ENCODE data around the gene ZNF770. TPM values are rescaled to one million over a fixed set of nuclear protein-coding genes. Genes with fewer than 3 reads are reported as not detected.

The ZNF770 gene
- total RNA-seq = 68.4 TPM
- polyA plus RNA-seq = 17.3 TPM

DNA sequence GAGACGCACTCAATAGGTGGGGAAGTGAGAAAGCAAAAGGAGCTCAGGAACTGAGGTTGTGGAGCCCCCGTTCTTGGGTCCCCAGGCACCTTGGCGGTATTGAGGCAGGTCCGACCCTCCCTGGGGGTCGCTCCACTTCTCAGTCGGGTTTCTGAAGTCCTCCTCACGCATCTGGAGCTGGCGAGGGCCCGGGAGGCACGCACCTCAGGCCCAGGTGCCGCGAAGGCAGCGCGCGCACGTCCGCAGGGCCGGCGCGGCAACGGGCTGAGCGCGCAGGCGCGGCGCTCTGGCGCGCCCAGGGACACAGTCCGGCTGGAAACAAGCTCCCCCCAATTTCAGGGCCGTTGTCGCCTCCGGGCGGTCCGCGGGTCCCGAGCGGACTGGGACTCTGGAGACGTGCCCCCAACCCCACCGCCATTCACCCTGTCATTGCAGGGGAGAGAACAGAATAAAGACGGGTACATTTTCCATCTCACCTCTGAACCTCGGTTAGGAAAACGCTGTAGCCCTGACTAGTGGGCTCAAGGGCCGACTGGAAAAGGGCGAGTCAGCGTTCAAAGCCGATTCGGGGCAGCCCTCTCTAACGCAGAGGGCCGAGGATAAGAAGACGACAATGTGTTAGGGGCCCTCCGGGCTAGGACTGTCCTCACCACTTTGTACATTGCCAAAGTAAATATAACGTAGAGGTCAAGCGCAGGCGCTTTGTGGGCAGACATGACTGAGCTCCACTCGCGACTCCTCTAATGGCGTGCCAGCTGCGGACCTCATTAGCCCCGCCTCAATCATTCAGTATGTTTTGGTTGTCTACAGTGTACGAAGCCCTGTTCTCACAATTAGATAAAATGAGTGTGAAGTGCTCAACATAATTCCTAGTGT, at the start of gene ZNF770:
TSS of gene ZNF770 (minus strand) at position 261 of the 876 bp plus-strand sequence. CDS start 4,853 bp downstream, outside the sequence.
- peak within 1 kb of the TSS; percentile 97 for H3K27ac ChIP-seq (ENCODE audit: low read depth)
- WGBS = under 1% methylated on average over 60 of the region's 60 CpGs
- DNase-seq (ENCODE audit: extremely low spot score) = peak; percentile 49
- H3K4me1 ChIP-seq (ENCODE audit: insufficient read depth) = no peaks in the 10 kb centered on the region
- peak within 1 kb of the TSS; percentile 92 for H3K4me3 ChIP-seq (ENCODE audit: low read depth, low read length)
- H3K36me3 ChIP-seq (ENCODE audit: insufficient read depth) = no peaks in the 10 kb centered on the region

DNA sequence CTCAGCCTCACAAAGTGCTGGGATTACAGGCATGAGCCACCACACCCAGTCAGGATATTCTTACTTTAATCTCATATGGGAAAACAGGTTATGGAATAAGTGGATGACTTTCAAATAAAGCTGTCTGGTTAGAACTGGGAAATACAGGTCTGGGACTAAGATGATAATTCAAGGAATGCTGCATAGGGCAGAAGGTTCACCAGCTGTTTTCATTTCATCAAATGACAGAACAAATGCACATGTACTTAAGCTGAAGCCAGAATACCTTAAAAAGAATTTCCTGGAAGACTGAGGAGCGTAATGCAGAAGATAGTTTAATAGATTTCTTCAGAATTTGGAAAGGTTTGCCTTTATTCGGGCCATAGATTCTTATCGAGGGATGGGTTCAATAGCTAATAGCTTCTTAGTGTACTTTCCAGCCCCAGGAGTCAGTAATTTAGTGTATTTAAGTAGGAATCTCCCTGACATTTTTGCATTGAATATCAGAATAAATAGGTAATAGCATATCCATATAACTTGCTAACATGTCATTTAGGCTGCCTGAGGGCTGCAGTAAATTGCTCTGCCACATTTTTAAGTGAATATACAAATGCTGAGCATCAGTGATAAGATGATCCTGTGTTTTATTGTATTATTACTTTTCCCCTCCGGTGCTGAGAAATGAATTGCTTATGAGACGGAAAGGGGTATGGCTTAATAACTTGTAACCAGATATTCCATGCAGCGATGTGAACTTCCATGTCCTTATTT, 40.3 kb upstream of the ZNF770 start:
- no peak overlapping the region for H3K4me3 ChIP-seq (ENCODE audit: low read depth, low read length)
- no peaks in the 10 kb centered on the region for H3K36me3 ChIP-seq (ENCODE audit: insufficient read depth)
- WGBS = 87% methylated on average over 6 of the region's 6 CpGs
- H3K4me1 ChIP-seq (ENCODE audit: insufficient read depth) = no peaks in the 10 kb centered on the region
- DNase-seq (ENCODE audit: extremely low spot score) = no peak
- H3K27ac ChIP-seq (ENCODE audit: low read depth) = no peak overlapping the region

DNA sequence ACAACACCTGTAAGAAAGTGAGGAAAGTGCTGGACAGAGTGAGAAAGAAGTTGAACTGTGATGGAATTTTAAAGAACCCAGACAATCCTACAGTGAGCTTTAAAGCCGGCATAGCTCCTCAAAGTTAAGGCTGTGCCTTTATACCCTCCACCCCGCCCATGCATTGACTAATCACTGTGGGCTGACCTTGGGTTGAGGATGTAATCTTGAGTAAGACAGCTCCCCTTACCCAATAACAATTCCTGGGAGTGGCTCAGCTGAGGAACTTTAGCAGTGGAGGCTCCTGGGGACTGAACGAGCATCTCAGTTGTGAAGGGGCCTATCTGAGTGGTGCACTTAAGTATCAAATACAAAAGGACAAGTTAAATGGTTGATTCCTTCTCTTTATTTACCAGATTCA, 35.7 kb upstream of the ZNF770 start:
- Histone ChIP-seq H3K27ac (ENCODE audit: low read depth) (no peak overlapping the region), H3K4me3 (ENCODE audit: low read depth, low read length) (no peak overlapping the region), H3K4me1 (ENCODE audit: insufficient read depth) (no peaks in the 10 kb centered on the region), H3K36me3 (ENCODE audit: insufficient read depth) (no peaks in the 10 kb centered on the region)
- no peak for DNase-seq (ENCODE audit: extremely low spot score)
- 84% methylated on average over 3 of the region's 3 CpGs for WGBS

DNA sequence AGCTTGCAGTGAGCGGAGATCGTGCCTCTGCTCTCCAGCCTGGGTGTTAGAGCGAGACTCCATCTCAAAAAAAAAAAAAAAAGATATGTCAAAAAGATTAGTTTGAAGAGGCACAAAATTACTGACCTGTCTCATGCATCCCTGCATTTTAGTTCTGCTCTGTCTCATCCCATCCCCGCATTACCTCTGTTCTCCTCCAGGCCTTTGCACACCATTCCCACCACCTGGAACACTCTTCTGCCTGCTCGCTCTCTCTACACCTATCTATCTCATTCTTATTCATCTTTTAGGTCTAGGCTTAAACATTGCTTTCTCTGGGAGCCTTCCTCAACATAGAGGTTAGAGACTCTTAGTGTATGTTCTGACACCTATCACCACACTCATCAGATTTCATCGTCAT, 32.9 kb upstream of the ZNF770 start:
- no peak for DNase-seq (ENCODE audit: extremely low spot score)
- H3K27ac ChIP-seq (ENCODE audit: low read depth) = no peak overlapping the region
- 98% methylated on average over 6 of the region's 6 CpGs for WGBS
- no peak overlapping the region for H3K4me3 ChIP-seq (ENCODE audit: low read depth, low read length)
- no peaks in the 10 kb centered on the region for H3K4me1 ChIP-seq (ENCODE audit: insufficient read depth)
- no peaks in the 10 kb centered on the region for H3K36me3 ChIP-seq (ENCODE audit: insufficient read depth)

- no peaks in the 10 kb centered on the region for H3K36me3 ChIP-seq (ENCODE audit: insufficient read depth)
- no peak for DNase-seq (ENCODE audit: extremely low spot score)
- no peaks in the 10 kb centered on the region for H3K4me1 ChIP-seq (ENCODE audit: insufficient read depth)
- H3K4me3 ChIP-seq (ENCODE audit: low read depth, low read length) = no peak overlapping the region
- H3K27ac ChIP-seq (ENCODE audit: low read depth) = no peak overlapping the region
- WGBS = 73% methylated on average over 6 of the region's 6 CpGs
Observed at GRCh38 chr15:35019404-35020327, 31.6 kb upstream of the ZNF770 start.

DNA sequence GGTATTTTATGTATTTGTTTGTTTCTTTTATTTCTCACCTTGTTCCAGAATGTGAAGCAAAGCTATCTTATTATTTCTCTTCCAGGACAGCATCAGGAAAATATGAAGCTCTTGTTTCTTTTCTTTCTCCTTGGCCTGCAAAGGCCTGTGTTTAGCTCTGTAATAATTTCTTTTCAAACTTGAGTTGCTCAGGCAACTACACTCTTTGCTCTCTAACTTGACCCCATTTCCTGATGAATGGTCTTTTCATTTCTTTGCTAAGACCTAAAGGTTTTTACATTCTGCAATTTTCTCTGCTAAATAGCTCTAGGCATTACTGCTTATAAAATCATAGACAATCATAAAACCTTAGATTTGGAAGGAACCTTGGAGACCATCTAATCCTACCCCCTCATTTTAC, 26.2 kb upstream of the ZNF770 start:
- DNase-seq (ENCODE audit: extremely low spot score) = no peak
- Histone ChIP-seq H3K4me3 (ENCODE audit: low read depth, low read length) (no peak overlapping the region), H3K4me1 (ENCODE audit: insufficient read depth) (no peaks in the 10 kb centered on the region), H3K36me3 (ENCODE audit: insufficient read depth) (no peaks in the 10 kb centered on the region), H3K27ac (ENCODE audit: low read depth) (no peak overlapping the region)

GRCh38 chr15:35013370-35013769, 25.3 kb upstream of the ZNF770 start:
- Histone ChIP-seq H3K4me3 (ENCODE audit: low read depth, low read length) (no peak overlapping the region), H3K4me1 (ENCODE audit: insufficient read depth) (no peaks in the 10 kb centered on the region), H3K27ac (ENCODE audit: low read depth) (no peak overlapping the region), H3K36me3 (ENCODE audit: insufficient read depth) (no peaks in the 10 kb centered on the region)
- DNase-seq (ENCODE audit: extremely low spot score) = no peak
- 73% methylated on average over 4 of the region's 4 CpGs for WGBS

DNA sequence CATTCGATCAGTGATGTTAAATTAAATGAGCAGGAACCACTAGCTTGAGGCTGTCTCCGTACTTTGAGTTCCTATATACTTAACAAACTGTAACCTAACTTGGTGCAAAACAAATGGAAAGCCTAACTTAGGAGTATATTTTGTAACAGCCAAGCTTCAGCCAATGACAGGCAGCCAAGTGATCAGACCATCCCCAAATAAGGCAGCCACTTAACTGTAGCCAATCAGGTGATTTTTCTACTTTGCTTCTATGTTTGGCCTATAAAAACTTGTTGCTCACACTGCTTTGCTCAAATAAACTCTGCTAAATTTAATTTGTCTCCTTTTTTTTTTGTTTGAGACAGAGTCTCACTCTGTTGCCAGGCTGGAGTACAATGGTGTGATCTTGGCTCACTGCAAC, 19.3 kb upstream of the ZNF770 start:
- DNase-seq (ENCODE audit: extremely low spot score) = no peak
- Histone ChIP-seq H3K27ac (ENCODE audit: low read depth) (no peak overlapping the region), H3K4me1 (ENCODE audit: insufficient read depth) (no peaks in the 10 kb centered on the region), H3K36me3 (ENCODE audit: insufficient read depth) (no peaks in the 10 kb centered on the region), H3K4me3 (ENCODE audit: low read depth, low read length) (no peak overlapping the region)
- 76% methylated on average over 2 of the region's 2 CpGs for WGBS

- Histone ChIP-seq H3K4me1 (ENCODE audit: insufficient read depth) (no peaks in the 10 kb centered on the region), H3K27ac (ENCODE audit: low read depth) (no peak overlapping the region), H3K36me3 (ENCODE audit: insufficient read depth) (no peaks in the 10 kb centered on the region), H3K4me3 (ENCODE audit: low read depth, low read length) (no peak overlapping the region)
- 97% methylated on average over 6 of the region's 6 CpGs for WGBS
- DNase-seq (ENCODE audit: extremely low spot score) = no peak
Observed at GRCh38 chr15:35005933-35006332, 17.8 kb upstream of the ZNF770 start.

DNA sequence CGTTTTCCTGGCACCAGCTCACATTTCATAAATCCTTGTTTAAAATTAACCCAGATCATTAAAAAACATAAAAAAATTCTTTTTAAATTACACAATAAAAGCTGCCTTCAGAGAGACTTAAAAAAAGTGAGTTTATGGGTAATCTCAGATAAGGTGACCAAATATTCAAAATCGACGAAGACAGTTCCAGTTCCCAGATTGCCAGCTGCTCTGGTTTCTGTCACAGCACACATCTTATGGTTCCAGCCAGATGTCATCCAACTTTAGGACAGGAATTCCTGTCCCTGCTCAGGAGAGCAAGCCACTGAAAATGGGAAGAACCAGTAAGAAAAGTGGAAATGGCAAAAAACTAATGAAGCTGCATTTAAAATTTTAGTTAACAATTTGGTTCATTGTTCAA, 15.8 kb upstream of the ZNF770 start:
- Histone ChIP-seq H3K36me3 (ENCODE audit: insufficient read depth) (no peaks in the 10 kb centered on the region), H3K27ac (ENCODE audit: low read depth) (no peak overlapping the region), H3K4me3 (ENCODE audit: low read depth, low read length) (no peak overlapping the region), H3K4me1 (ENCODE audit: insufficient read depth) (no peaks in the 10 kb centered on the region)
- DNase-seq (ENCODE audit: extremely low spot score) = no peak
- WGBS = 34% methylated on average over 3 of the region's 3 CpGs

DNA sequence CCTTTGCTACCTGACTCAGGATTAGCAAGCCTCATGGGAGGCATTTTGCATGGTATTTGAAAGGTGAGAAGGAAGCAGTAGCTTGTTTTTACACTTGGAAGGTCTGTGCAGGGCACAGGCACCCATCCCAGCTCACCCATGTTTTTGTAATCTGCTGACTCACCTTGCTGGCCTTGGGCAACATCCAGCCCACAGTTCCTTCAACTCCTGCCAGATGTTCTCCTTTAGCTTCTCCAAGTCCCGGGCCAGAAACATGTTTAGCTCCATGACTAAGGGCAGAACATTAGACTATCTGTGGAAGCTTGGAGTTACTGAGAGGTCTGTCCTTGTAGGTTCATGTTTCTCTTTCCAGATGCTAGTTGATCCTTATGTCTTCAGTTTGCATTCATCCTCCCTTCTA, 12.4 kb upstream of the ZNF770 start:
- 42% methylated on average over 1 of the region's 1 CpG for WGBS
- no peak for DNase-seq (ENCODE audit: extremely low spot score)
- no peak overlapping the region for H3K27ac ChIP-seq (ENCODE audit: low read depth)

GRCh38 chr15:34999906-35000305, 11.8 kb upstream of the ZNF770 start:
- WGBS = 93% methylated on average over 7 of the region's 7 CpGs
- DNase-seq (ENCODE audit: extremely low spot score) = no peak
- Histone ChIP-seq H3K4me1 (ENCODE audit: insufficient read depth) (no peaks in the 10 kb centered on the region), H3K4me3 (ENCODE audit: low read depth, low read length) (no peak overlapping the region), H3K27ac (ENCODE audit: low read depth) (no peak overlapping the region), H3K36me3 (ENCODE audit: insufficient read depth) (no peaks in the 10 kb centered on the region)

More for the DNA sequence above, 12.4 kb upstream of the ZNF770 start:
- no peak overlapping the region for H3K4me3 ChIP-seq (ENCODE audit: low read depth, low read length)
- H3K4me1 ChIP-seq (ENCODE audit: insufficient read depth) = no peaks in the 10 kb centered on the region
- H3K36me3 ChIP-seq (ENCODE audit: insufficient read depth) = no peaks in the 10 kb centered on the region

DNA sequence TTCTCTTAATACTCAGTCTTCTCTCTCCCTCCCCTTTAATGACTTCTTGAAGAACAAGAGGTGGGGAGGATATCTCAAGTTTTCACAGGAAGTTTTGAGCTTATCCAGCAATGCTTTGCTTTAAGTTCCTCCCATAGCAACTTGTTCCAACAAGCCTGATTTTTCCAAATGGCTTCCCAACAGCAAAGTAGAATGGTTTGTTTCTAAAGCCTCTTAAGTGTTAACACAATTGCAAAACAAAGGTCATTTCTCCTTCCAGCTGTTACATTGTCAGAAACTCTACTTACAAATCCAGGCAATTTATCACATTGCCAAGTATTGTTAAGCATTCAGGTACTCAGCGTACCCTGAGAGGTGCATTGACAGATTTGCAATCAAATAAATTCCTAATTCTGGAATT, 6.8 kb upstream of the ZNF770 start:
- Histone ChIP-seq H3K4me1 (ENCODE audit: insufficient read depth) (no peaks in the 10 kb centered on the region), H3K27ac (ENCODE audit: low read depth) (no peak overlapping the region), H3K4me3 (ENCODE audit: low read depth, low read length) (no peak overlapping the region), H3K36me3 (ENCODE audit: insufficient read depth) (no peaks in the 10 kb centered on the region)
- 81% methylated on average over 1 of the region's 1 CpG for WGBS
- no peak for DNase-seq (ENCODE audit: extremely low spot score)
